GM12878 (cell line): ENCODE data around the gene COMMD1. TPM values are rescaled to one million over a fixed set of nuclear protein-coding genes. Genes with fewer than 3 reads are reported as not detected.
A peak's percentile ranks its signal among the peaks of the same experiment; 100 is the strongest.

ENCODE experiments used
- ASH2L ChIP-seq: fragments of 300-600, 200-600 bp; sonication (generic); IDR thresholded peaks from 2 replicates; pipeline ENCODE4 v1.6.1; 2017; ENCODE audit warnings: low read depth, mild to moderate bottlenecking, borderline replicate concordance
- BACH1 ChIP-seq: fragments of 450-650 bp; IDR thresholded peaks from 2 replicates; pipeline ENCODE4 v1.6.1; 2017; ENCODE audit warnings: mild to moderate bottlenecking, borderline replicate concordance
- BHLHE40 ChIP-seq, 2 experiments: fragments of 450-650 bp in 1 of 2; IDR thresholded peaks; 2 replicates each; pipeline ENCODE4 v1.6.1; 2011 to 2017; ENCODE audit warnings: low read depth in 2 of 2, borderline replicate concordance in 1 of 2, improper control_type of control experiment in 1 of 2, low read length in 1 of 2, mild to moderate bottlenecking in 1 of 2
- EP300 ChIP-seq, 2 experiments: fragments of 150-350 bp in 1 of 2; IDR thresholded peaks; 2 replicates each; pipeline ENCODE4 v1.6.1; 2011 to 2012; ENCODE audit warnings: low read depth in 2 of 2, low read length in 2 of 2, borderline replicate concordance in 1 of 2, improper control_type of control experiment in 1 of 2, inconsistent platforms in 1 of 2; ENCODE audit not compliant: control insufficient read depth in 1 of 2
- HDAC2 ChIP-seq: fragments of 200-600 bp; sonication (generic); IDR thresholded peaks from 2 replicates; pipeline ENCODE4 v1.6.1; 2017
- IKZF1 ChIP-seq: fragments of 450-650 bp; conservative IDR thresholded peaks from 2 replicates; pipeline ENCODE4 v1.6.1; 2017; ENCODE audit warnings: antibody characterized with exemption, mild to moderate bottlenecking
- IKZF2 ChIP-seq, 2 experiments: fragments of 450-650 bp; IDR thresholded peaks; 2 replicates each; pipeline ENCODE4 v1.6.1; 2017; ENCODE audit warnings: mild to moderate bottlenecking in 2 of 2, moderate library complexity in 2 of 2
- MEF2B ChIP-seq: fragments of 450-650 bp; IDR thresholded peaks from 2 replicates; pipeline ENCODE4 v1.6.1; 2018; ENCODE audit warnings: mild to moderate bottlenecking, moderate library complexity; ENCODE audit not compliant: partially characterized antibody, poor library complexity, severe bottlenecking
- NFYB ChIP-seq: IDR thresholded peaks from 2 replicates; pipeline ENCODE4 v1.6.1; 2011; ENCODE audit warnings: low read depth, mild to moderate bottlenecking, low read length, improper control_type of control experiment, moderate library complexity; ENCODE audit not compliant: insufficient read depth
- PAX5 ChIP-seq: IDR thresholded peaks from 2 replicates; pipeline ENCODE4 v1.6.1; 2011; ENCODE audit warnings: low read depth, low read length, borderline replicate concordance
- RAD51 ChIP-seq: fragments of 450-650 bp; IDR thresholded peaks from 2 replicates; pipeline ENCODE4 v1.6.1; 2016; ENCODE audit warnings: moderate library complexity, mild to moderate bottlenecking, inconsistent platforms
- SUPT20H ChIP-seq: IDR thresholded peaks from 2 replicates; pipeline ENCODE4 v1.6.1; 2011; ENCODE audit warnings: low read depth, mild to moderate bottlenecking, low read length, moderate library complexity, borderline replicate concordance; ENCODE audit not compliant: control insufficient read depth
- YY1 ChIP-seq: IDR thresholded peaks from 2 replicates; pipeline ENCODE4 v1.6.1; 2011; ENCODE audit warnings: low read depth, mild to moderate bottlenecking, low read length
- polyA plus RNA-seq, 11 experiments: library from polyadenylated mRNA; depleted of rRNA in 4 of 11; unstranded in 6 of 11; stranded (reverse) in 5 of 11; fragments of >200 nt; fragmentation: Nextera tagmentation in 4 of 11; fragmentation: Illumina TruSeq in 1 of 11; extraction: Ambion mirVana in 4 of 11; extraction: Trizol in 1 of 11; gene quantifications; 1 replicate in 1 of 11; 2 replicates in 10 of 11; pipeline versions ENCODE4 v1.2.1 to v1.2.3, GENCODE V29; 2011 to 2016; ENCODE audit warnings: inconsistent platforms in 2 of 11, missing spikeins in 2 of 11, low read depth in 1 of 11
- total RNA-seq, 4 experiments: library from RNA; depleted of rRNA in 3 of 4; stranded (reverse); fragments of >200 nt in 3 of 4; fragmentation: Illumina TruSeq in 1 of 4; extraction: Trizol in 1 of 4; gene quantifications; 2 replicates each; pipeline versions ENCODE4 v1.2.1 to v1.2.3, GENCODE V29; 2013 to 2021
- TF ChIP-seq, protein P1 (sequence below): IDR thresholded peaks from 2 replicates; pipeline ENCODE4 v1.6.1; 2012; ENCODE audit warnings: low read depth, low read length, improper control_type of control experiment
- TF ChIP-seq, protein P2 (sequence below): fragments of 450-650 bp; formaldehyde crosslinking; IDR thresholded peaks from 2 replicates; pipeline ENCODE4 v1.4.0; 2020; ENCODE audit warnings: mild to moderate bottlenecking, moderate library complexity
- TF ChIP-seq, protein P3 (sequence below): IDR thresholded peaks from 2 replicates; pipeline ENCODE4 v1.6.1; 2012; ENCODE audit warnings: low read depth, low read length, improper control_type of control experiment
- TF ChIP-seq, protein P4 (sequence below): fragments of 150-350 bp; IDR thresholded peaks from 2 replicates; pipeline ENCODE4 v1.6.1; 2016; ENCODE audit warnings: low read depth, low read length

COMMD1 gene
- total and polyA plus RNA-seq, 10 of the 15 experiments (the other 5 are each of a cell fraction or from before 2014, with no cell fraction given), result 39.7 to 210 (median 53.7) TPM

DNA sequence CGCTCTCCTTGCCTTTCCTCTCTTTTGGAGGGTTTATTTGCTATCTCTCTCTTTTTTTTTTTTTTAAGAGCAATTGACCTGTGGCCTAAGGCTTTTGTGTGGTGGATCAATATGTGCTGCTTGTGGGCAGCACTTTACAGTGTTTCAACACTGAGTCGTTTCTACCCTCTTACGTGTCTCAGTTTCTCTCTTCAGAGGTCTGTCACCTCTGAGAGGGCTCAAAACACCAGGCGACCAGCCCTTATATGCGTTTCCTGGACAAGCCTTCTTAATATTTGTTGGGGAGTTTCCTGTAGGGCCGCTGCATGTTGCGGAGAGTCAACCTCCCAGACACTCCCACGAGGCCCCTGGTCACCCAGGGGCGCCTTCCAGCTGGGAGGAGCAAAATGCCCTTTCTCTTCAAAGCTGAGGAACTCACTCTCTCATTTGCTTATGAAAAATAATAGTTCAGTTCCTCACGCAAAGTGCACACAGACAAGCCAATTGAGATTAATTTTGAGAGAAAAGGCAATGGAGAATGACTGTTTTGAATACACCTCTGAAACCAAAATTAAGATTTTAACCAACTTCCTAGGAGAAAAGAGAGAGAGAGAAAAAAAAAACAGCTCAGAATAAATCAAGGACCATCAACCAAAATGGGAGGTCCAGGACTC, 194.2 kb downstream of the COMMD1 start (continued):
- peak; percentile 61; the same call in 1 of the 2 replicates for TF ChIP-seq IKZF1
- TF ChIP-seq, protein P1, sequence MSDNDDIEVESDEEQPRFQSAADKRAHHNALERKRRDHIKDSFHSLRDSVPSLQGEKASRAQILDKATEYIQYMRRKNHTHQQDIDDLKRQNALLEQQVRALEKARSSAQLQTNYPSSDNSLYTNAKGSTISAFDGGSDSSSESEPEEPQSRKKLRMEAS, result peak; percentile 44; the same call in 1 of the 2 replicates
- TF ChIP-seq EP300 (IDR thresholded peaks at IDR 0.05; ENCODE audit: borderline replicate concordance in 1 of 2, control insufficient read depth in 1 of 2, low read depth in 2 of 2, low read length in 2 of 2), result peak; percentile 13 to 16; a peak in 1 of 4 replicates
- TF ChIP-seq HDAC2, result no peak
- TF ChIP-seq, protein P2, sequence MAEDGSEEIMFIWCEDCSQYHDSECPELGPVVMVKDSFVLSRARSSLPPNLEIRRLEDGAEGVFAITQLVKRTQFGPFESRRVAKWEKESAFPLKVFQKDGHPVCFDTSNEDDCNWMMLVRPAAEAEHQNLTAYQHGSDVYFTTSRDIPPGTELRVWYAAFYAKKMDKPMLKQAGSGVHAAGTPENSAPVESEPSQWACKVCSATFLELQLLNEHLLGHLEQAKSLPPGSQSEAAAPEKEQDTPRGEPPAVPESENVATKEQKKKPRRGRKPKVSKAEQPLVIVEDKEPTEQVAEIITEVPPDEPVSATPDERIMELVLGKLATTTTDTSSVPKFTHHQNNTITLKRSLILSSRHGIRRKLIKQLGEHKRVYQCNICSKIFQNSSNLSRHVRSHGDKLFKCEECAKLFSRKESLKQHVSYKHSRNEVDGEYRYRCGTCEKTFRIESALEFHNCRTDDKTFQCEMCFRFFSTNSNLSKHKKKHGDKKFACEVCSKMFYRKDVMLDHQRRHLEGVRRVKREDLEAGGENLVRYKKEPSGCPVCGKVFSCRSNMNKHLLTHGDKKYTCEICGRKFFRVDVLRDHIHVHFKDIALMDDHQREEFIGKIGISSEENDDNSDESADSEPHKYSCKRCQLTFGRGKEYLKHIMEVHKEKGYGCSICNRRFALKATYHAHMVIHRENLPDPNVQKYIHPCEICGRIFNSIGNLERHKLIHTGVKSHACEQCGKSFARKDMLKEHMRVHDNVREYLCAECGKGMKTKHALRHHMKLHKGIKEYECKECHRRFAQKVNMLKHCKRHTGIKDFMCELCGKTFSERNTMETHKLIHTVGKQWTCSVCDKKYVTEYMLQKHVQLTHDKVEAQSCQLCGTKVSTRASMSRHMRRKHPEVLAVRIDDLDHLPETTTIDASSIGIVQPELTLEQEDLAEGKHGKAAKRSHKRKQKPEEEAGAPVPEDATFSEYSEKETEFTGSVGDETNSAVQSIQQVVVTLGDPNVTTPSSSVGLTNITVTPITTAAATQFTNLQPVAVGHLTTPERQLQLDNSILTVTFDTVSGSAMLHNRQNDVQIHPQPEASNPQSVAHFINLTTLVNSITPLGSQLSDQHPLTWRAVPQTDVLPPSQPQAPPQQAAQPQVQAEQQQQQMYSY (CRISPR knock-in tag), result no peak
- TF ChIP-seq BACH1, result peak; percentile 37; the same call in 1 of the 2 replicates
- TF ChIP-seq BHLHE40 (IDR thresholded peaks at IDR 0.05; ENCODE audit: borderline replicate concordance in 1 of 2, low read depth in 2 of 2, low read length in 1 of 2), result 0 out of 4 replicates have a peak, but pooled peaks of 1 of the 2 experiments have one; percentile 3
- no peak for TF ChIP-seq YY1
- no peak for TF ChIP-seq PAX5
- TF ChIP-seq ASH2L, result no peak
- no peak for TF ChIP-seq RAD51
- no peak for TF ChIP-seq SUPT20H
- peak; percentile 92 for TF ChIP-seq MEF2B
- peak; percentile 49 to 64; a peak in 2 of 4 replicates for TF ChIP-seq IKZF2 (IDR thresholded peaks at IDR 0.05)
- TF ChIP-seq, protein P3, sequence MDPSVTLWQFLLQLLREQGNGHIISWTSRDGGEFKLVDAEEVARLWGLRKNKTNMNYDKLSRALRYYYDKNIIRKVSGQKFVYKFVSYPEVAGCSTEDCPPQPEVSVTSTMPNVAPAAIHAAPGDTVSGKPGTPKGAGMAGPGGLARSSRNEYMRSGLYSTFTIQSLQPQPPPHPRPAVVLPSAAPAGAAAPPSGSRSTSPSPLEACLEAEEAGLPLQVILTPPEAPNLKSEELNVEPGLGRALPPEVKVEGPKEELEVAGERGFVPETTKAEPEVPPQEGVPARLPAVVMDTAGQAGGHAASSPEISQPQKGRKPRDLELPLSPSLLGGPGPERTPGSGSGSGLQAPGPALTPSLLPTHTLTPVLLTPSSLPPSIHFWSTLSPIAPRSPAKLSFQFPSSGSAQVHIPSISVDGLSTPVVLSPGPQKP, result peak; percentile 95
- no peak for TF ChIP-seq NFYB
- TF ChIP-seq, protein P4, sequence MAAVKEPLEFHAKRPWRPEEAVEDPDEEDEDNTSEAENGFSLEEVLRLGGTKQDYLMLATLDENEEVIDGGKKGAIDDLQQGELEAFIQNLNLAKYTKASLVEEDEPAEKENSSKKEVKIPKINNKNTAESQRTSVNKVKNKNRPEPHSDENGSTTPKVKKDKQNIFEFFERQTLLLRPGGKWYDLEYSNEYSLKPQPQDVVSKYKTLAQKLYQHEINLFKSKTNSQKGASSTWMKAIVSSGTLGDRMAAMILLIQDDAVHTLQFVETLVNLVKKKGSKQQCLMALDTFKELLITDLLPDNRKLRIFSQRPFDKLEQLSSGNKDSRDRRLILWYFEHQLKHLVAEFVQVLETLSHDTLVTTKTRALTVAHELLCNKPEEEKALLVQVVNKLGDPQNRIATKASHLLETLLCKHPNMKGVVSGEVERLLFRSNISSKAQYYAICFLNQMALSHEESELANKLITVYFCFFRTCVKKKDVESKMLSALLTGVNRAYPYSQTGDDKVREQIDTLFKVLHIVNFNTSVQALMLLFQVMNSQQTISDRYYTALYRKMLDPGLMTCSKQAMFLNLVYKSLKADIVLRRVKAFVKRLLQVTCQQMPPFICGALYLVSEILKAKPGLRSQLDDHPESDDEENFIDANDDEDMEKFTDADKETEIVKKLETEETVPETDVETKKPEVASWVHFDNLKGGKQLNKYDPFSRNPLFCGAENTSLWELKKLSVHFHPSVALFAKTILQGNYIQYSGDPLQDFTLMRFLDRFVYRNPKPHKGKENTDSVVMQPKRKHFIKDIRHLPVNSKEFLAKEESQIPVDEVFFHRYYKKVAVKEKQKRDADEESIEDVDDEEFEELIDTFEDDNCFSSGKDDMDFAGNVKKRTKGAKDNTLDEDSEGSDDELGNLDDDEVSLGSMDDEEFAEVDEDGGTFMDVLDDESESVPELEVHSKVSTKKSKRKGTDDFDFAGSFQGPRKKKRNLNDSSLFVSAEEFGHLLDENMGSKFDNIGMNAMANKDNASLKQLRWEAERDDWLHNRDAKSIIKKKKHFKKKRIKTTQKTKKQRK, result no peak
